HG03139 (cell line): ENCODE measurements around the gene PHF21A.
A peak's percentile ranks its signal among the peaks of the same experiment; 100 is the strongest.
"Not testable (repeated sequence)": the region's sequence is repeated elsewhere in the genome, so short reads cannot be mapped to it uniquely, and the experiment has no call there.

Experiments
- ATAC-seq: cut with Tn5 transposase; IDR thresholded peaks from one replicate; pipeline ENCODE4 v1.9.1; 2021; ENCODE audit not compliant: unreplicated experiment

The PHF21A gene

DNA sequence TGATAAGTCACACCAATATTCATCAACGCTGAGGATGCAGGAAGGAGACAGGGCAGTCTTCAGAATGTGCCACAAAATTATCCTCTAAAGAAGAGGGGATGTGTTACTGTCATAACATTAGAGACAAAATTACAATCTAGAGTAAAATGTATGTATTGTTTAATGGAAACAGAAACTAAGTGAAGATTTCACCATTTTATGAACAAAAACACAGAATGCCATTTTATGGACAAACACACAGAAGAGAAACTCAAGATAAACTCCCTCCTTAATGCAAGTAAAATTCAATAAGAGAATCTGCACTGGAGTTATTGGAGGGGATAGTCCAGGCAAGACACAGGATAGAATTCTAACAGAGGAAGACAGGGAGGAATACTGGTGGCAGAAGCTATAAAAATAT, 136.0 kb downstream of the PHF21A start:
- no peak for ATAC-seq

DNA sequence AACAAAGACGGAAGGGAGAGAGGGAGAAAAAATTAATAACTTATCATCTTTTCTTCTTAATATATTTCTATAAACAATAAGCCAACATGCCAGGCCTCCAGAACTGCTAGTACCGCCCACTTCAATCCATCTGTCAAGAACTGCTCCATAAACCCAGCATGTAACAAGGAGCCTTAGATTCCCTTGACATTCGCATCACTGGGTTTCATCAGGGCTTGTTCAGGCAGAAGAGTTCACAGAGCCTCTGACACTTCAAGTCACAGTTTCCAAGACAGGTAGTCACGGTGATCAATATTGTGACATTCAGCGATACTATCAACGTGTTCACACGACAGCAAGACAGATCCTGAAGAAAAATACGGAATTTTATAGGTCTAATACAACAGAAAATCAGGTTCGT, 137.1 kb downstream of the PHF21A start:
- ATAC-seq = no peak

DNA sequence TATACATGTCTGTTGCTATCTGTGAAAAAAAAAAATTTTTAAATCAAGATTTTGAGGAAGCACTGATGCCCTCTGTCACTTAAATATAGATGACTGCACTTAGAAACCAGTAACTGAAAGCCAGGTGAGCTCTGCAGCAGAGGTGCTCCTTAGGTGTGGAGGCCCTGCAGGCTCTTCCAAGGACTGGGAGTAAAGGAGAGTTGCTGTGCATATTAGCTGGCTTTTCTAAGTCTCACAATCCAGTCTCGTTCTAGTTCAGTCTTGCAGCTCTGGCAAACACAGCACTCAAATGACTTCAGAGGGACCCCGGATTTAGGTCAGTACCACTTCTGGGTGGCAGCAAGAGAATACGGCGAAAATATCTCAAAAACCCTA, 137.8 kb downstream of the PHF21A start:
- no peak for ATAC-seq

DNA sequence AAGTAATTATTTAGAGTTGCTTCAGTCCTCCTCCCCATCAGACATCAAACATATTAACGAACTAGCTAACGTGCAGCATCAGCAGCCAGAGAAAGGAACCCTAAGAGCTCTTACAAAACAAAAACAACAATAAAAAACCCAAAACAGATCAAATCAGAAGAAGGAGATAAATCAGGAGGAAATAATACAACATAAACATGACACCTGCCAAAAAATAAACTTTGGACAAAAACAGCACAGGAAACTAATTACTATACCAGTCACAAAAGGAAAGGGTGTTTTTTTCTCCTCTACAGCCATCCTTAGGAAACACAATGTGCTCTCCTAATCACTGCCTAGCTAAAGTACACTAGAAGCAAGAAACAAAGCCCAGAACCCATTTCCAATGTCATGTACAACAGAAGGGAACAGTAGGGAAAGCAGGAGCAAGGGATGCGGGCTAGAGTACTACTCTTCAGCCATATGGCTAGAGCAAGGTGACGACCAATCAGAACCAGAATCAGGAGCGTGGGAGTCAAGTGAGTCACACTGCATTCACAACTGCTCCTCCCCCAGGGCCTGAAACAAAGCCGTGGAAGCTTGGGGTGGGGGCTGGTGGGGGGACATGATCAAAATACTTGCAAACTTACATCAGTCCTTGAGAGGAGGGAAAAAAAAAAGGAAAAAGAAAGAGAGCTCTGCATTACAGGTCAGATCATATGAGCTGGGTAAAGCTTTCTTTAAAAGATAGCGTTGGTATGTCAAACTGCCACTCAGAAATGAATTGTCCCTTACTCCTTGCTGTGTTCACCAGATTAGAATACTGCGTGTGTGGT, 138.4 kb downstream of the PHF21A start:
- ATAC-seq = no peak

DNA sequence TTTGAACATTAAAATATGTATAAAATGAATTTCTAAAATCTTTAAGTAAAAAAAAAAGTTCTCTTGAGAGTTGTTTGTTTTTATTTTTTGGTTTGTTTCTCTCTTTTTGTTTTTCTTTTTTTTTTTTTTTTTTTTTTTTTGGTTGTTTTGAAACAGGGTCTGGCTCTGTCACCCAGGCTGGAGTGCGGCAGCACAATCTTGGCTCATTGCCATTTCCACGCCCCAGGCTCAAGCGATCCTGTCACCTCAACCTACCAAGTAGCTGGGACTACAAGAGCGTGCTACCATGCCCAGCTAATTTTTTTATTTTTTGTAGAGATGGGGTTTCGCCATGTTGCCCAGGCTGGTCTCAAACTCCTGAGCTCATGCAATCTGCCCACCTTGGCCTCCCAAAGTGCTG, 139.4 kb downstream of the PHF21A start:
- not testable (repeated sequence) for ATAC-seq

DNA sequence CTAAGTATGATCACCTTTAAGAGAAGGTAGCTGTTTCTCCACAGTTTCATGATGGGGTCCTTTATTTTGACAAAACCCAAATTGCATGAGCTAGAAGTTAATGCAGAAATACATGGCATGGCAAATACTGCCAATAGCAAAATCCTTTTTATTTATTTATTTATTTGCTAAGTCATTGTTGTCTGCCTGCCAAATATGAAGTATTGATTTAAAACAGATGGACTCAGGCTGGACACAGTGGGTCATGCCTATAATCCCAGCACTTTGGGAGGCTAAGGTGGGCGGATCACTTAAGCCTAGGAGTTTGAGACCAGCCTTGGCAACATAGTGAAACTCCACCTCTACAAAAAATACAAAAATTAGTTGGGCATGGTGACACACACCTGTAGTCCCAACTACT, 146.4 kb downstream of the PHF21A start:
- ATAC-seq = no peak

DNA sequence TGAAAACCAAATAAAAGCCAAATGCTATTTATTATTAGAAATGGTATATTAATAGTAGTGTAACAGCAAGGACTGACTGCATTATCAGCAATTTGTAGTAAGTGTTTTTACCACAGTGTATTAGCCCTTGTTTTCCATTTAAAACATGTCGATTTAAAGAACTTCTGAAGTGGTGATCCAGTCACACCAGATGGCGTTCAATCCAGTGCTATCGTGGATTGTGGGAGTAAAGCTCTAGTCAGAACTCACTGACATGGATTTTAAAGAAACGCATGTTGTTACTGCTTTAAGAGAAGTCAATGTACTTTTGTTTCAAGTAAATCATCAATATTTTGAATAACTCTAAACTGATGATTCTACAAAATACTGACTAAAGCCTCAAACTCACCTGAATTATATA, 147.7 kb downstream of the PHF21A start:
- no peak for ATAC-seq

DNA sequence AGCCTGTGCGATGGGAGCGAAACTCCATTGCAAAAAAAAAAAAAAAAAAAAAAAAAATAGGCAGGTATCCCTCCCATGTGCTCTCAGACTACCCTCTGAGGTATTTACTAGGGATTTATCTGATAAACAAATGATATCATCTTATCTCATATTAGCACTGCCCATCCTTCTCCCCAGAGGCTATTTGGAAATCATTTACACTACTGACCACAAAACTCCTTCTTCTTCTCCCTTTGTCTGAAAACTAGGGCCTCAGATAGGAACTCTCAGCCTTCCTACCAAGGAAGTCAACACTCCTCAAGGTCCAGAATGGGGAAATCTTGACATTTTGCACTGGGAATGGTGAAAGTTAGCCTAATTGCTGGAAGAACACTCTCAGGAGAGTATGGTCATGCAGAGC, 152.4 kb downstream of the PHF21A start:
- ATAC-seq = no peak

DNA sequence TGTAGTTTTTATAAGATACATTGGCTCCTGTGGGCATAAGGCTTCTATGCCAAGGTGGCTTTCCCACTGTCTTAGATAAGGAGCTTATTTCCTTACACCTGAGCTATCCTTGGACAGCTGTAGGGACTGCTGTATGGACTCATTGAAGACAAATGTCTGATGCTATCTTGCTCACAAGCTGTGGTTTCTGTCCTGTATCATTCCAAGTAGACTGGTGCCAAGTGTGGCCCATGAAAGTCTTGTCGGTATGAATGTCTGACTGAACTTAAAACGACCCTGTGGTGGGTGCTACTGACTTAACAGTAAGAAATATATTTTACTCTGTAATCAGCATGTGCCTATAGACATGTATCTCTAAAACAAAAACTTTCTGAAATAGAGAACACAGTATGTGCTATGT, 153.7 kb downstream of the PHF21A start:
- no peak for ATAC-seq

DNA sequence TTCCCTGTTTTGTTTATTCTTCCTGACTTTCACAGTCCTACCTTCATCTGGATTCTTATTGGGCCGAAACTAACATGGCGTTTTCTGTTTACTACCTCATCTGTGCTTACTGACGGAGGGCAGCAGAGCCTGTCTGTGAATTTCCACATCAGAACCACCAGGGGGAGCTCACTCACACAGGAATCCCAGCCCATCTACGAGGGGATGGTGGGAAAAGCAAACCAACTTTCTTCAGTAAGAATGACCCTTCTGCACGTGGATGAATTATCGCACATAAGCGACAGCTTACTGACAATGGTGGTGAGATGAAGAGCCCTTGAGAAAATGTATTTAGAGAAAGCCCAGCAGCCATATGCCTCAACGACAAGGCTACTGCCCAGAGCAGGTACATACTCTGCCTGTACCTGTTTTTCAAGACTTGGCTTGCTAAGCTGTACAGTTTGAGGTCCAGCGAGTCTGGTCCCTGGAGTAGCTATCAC, 156.3 kb downstream of the PHF21A start:
- ATAC-seq = peak; percentile 72

DNA sequence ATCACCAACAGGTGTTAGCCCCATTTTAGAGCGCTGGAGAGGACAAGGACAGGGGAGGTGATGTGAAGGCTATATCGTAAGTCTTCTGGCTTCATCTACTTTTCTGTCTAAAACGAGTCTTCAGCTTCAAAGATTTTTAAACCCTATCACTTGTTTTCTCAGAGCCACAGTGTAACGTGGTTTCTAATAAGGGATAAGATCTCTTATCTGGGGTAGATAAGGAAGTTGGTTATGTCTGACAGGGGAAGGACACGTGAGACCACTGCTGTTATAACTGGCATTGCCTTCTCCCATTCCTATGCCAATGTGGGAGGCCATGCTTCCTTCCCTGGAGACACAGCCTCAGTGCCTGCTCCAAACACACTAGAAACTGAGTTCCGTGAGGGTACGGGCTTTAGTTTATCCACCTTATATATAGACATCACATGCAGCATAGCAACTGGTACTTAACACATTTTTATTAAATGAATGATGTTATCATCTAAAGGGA, 159.5 kb downstream of the PHF21A start:
- ATAC-seq = no peak

DNA sequence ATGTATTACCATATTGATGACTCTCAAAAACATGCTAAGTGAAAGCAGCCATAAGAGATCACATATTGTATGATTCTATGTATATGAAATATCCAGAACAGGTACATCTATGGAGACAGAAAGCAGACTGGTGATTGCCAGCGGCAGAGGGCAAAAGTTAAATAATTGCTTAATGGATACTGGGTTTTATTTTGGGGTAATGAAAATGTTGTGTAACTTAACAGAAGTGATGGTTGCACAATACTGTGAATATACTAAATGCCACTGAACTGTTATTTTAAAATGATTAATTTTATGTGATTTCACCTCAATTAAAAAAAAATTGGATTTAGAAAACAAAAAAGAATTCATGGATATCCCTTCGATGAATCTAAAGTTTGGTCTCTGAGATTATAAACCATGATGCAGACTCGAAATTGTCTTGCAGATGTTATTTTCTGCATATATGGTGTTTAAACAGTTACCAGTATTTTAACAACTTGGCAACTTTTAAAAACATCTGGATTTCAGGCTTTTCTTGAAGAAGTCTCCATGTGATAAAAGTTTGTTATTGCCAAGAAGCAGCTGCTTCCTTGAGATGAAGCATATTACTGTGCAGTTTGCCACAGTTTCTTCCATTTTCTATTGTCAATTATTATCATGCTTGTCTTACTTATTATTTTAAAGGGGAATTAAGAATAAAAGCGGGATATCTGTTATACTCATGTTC, 160.7 kb downstream of the PHF21A start:
- ATAC-seq = no peak

DNA sequence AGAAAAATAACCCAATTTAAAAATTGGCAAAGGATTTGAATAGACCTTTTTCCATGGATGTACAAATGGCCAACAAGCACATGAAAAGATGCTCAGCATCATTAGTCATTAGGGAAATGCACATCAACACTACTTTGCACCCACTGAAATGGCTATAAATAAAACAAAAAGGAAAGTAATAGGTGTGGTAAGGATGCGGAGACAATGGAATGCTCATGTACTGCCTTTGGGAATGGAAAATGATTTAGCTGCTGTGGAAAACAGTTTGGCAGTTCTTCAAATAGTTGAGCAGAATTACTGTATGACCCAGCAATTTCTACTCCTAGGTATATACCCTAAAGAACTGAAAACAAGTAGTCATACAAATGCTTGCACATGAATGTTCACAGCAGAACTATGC, 161.4 kb downstream of the PHF21A start:
- no peak for ATAC-seq

DNA sequence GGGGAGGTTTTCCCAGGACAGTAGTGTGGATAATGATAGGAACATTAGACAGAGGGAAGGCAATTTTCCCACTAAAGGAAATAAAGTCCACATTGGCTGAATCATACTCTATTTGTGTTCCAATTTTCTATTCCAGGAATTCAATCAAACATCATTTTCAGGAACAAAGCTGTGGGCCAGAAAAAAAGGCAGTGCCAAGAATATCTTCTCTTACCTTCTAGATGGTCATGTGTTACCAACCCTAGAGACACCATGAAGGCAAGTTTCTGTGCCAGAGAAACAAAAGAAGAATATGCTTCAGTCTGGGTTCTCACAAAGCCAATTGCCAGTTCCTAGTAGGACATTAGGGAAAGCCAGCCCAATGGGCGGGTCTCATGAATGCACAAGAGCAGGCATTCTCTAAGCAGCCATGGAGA, 171.3 kb downstream of the PHF21A start:
- ATAC-seq = no peak

DNA sequence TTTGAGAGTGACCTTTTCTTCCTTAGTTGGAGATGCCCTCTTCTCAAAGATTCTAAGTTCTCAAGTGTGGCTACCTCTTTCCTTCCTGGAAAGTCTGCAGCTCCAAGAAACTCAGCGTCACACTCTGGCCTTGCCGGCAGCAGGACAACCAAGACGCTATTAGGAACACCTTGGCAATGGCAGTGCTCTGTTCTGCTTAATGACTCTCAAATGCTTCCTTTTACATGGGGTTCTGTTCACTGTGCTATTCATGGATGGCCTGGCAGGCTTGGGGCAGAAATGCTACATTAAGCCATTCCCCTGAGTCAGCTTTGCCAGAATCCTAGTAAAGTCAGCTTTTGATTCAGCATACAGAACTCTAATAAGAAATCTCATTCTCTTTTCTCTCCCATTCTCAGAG, 172.9 kb downstream of the PHF21A start:
- ATAC-seq = no peak

DNA sequence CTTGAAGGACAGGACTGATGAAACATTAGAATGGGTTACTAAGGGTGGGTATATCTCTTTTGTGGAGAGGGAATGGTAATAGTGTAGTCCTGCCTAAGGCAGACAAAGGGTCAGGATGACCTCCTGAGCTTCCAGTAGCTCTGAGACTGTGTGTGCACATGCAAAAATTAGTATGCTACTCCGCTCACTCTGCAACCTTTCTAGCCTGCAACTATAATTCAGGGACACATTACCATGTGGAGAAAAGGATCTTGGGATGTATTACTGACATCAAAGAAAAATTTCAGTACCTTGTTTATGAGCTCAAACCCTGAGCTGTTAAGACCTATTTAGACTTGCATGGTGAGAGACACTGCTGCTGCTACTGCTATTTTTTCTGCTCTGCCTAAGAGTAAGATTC, 173.4 kb downstream of the PHF21A start:
- no peak for ATAC-seq

DNA sequence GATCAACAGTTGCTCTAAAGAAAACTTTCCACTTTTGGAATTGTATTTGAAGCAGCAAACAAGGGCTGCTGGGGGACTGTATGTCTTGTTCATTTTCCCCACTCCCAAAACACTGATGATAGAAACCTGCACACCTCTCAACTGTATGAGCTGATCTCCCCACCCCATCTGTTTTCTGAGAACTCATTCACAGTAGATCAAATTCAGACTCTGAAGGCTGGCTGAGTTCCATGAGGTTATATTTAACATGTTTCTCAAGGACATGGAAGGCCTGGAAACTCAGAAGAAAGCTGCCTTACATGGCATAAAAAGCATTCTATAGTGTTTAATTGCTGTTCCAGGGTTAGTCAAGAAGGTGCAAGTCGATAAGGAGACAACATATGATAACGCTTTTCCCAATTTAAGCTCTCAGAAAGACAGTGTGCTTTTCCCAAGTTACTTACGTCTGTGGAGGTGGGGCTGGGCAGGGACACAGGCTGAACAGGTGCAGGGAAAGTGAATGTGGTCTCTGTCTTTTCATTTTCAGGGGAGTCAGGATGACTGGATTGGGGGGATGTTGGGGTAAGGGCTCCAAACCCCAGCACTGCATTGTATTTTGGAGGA, 175.8 kb downstream of the PHF21A start:
- ATAC-seq = no peak

DNA sequence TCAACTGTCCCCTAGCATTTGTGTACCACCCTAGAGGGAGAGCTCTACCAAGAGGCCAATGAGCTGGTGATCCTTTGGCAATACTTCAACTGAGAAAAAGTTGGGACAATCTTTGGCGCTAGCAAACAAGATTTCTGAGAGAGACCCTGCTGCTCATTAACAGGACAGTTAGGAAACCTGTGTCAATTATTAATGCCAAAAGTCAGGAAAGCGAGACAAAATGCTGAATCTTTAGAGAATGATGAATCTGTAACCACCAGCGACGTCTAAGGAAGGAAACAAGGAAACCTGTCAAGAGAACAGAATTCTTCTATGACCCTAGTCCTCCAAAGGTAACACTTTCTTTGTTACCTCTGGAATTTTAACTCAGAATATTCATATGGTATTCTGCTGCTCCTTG, 178.9 kb downstream of the PHF21A start:
- ATAC-seq = no peak

DNA sequence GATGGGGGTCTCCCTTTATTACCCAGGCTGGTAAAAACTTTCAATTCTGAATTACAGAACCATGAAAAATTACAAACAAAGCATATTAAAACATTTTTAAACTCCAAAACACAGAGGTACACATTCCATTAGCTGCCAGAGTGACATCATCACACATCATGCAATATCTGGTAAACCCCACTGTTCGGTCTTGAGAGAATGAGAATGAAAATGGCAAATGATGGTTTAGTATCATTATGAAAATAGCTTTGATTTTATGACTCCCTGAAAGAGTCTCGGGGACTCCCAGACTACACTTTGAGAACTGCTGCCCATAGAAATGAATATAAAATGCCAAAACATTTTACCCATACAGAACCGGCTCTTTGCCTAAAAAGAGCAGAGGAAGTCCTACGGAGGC, 180.0 kb downstream of the PHF21A start:
- ATAC-seq = no peak

DNA sequence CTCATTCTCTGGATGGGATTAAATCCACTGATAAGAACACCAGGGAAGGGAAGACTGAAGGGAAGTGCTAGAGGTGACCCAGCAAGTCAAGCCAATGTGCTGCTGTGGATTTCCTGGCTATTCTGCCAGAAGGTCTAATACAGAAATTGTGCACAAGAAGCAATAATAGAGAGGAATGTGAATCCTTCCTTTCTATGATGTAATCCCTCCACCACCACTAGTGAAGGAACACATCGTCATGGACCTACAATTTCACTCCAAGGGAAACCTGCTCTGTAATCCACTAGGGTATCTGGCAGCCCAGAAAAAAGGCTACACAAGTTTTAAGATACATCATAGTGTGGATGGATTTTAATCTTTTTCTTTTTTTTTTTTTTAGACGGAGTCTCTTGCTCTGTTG, 181.4 kb downstream of the PHF21A start:
- no peak for ATAC-seq

DNA sequence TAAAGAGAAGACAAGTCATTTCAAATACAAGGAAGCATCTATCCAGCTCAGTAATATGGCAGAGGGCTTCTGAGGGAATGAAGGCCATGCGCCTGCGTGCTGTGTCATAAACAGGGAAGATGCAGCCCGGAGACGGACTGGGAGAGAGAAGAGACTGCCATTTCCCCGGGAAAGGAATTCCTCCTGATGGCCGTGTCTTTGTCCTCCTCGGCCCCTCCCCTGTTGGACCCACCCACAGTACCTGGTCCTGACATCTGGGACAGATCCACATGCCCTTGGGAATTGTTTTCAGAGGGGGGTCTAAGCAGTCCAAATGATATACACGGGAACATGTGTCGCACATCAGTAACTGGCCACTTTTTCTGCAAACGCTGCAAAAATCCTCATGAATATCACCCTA, 183.3 kb downstream of the PHF21A start:
- ATAC-seq = no peak

DNA sequence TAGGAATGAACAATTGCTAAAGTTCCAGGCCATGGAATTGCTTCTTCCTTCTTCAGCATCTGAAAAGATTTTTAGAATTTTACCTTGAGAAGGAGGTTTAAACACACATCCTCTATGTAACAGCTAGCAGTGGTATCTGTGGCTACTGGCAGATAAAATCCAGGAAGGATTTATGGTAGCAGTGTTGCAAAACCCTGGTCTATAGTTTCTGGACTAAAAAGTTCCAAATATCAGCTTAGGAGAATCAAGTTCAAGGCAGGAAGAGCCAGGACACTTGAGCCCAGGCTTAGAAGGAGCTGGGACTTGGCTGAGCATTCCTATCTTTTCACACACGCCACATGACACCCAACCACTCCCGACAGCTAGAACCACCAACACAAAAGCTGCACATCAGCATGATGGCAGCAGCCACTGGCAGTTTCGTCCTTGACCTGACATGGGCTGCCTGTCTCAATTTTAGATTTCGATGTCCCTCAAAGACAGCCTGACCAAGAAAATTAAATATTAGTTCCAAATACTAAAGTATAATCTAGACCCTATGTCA, 184.7 kb downstream of the PHF21A start:
- ATAC-seq = no peak
